H1 (cell line): Measurements from ENCODE around the gene COL26A1. TPM values are rescaled to one million over a fixed set of nuclear protein-coding genes. Genes with fewer than 3 reads are reported as not detected.

ENCODE experiments used
- CTCF ChIA-PET: fragments of 300-600 bp; sonication (Branson Sonifier 250); formaldehyde crosslinking; loops from one replicate; lab custom pipeline; 2021; ENCODE audit not compliant: partially characterized antibody; lab: Charles Lee
- POLR2A ChIA-PET: fragments of 300-600 bp; sonication (Branson Sonifier 250); formaldehyde crosslinking; loops from one replicate; lab custom pipeline; 2021; ENCODE audit warnings: inconsistent platforms; ENCODE audit not compliant: partially characterized antibody; lab: Charles Lee
- DNase-seq, 2 experiments: peaks; one replicate each; pipeline versions ENCODE4 v3.0.0 to v3.0.0-alpha.2; 2010 to 2022; ENCODE audit warnings: low spot score in 2 of 2, low read depth in 1 of 2, mixed read lengths in 1 of 2
- FAIRE-seq: peaks from 2 replicates; lab custom pipeline; 2011; peaks lifted over from hg19 to GRCh38; lab: Jason Lieb, UNC
- H2AFZ ChIP-seq: 2 replicates; pipeline ENCODE4 v1.8.1; 2012; ENCODE audit warnings: low read length, inconsistent platforms
- H2AK5ac ChIP-seq: 2 replicates; pipeline ENCODE4 v1.6.1; 2013; ENCODE audit warnings: low read depth, low read length
- H2BK120ac ChIP-seq: replicated peaks from 2 replicates; pipeline ENCODE3; 2013; ENCODE audit warnings: low read depth, low read length, inconsistent platforms
- H2BK12ac ChIP-seq: 2 replicates; pipeline ENCODE4 v1.6.1; 2013; ENCODE audit warnings: low read depth, low read length
- H2BK15ac ChIP-seq: 2 replicates; pipeline ENCODE4 v1.6.1; 2013; ENCODE audit warnings: low read length
- H2BK20ac ChIP-seq: 2 replicates; pipeline ENCODE4 v1.6.1; 2013; ENCODE audit warnings: low read length
- H2BK5ac ChIP-seq: 2 replicates; pipeline ENCODE4 v1.6.1; 2013; ENCODE audit warnings: low read depth, low read length
- H3K14ac ChIP-seq: 2 replicates; pipeline ENCODE4 v1.6.1; 2013; ENCODE audit warnings: inconsistent platforms; ENCODE audit not compliant: insufficient read length
- H3K18ac ChIP-seq: 2 replicates; pipeline ENCODE4 v1.6.1; 2013; ENCODE audit warnings: low read length; ENCODE audit errors: extremely low read depth
- H3K23ac ChIP-seq: 2 replicates; pipeline ENCODE4 v1.6.1; 2013; ENCODE audit warnings: inconsistent platforms; ENCODE audit not compliant: insufficient read length
- H3K23me2 ChIP-seq: 2 replicates; pipeline ENCODE4 v1.6.1; 2013; ENCODE audit warnings: low read depth, low read length
- H3K27ac ChIP-seq: 2 replicates; pipeline ENCODE4 v1.6.1; 2011; ENCODE audit warnings: low read depth, low read length, inconsistent platforms
- H3K27me3 ChIP-seq, 4 experiments: replicated peaks in 1 of 4; 1 replicate in 1 of 4; 2 replicates in 3 of 4; pipeline versions ENCODE4 v1.6.1 to v1.8.1; 2011 to 2013; ENCODE audit warnings: low read length in 3 of 4, mild to moderate bottlenecking in 3 of 4, inconsistent platforms in 2 of 4, mixed read lengths in 2 of 4, moderate library complexity in 1 of 4; ENCODE audit not compliant: control insufficient read depth in 3 of 4, insufficient read depth in 3 of 4; ENCODE audit errors: extremely low read depth in 1 of 4
- H3K36me3 ChIP-seq, 4 experiments: 2 replicates each; pipeline versions ENCODE4 v1.6.1 to v1.8.1; 2011 to 2013; ENCODE audit warnings: mild to moderate bottlenecking in 4 of 4, low read length in 3 of 4, moderate library complexity in 2 of 4, control low read depth in 1 of 4, inconsistent platforms in 1 of 4; ENCODE audit not compliant: insufficient read depth in 4 of 4, control insufficient read depth in 2 of 4
- H3K4ac ChIP-seq: replicated peaks from 2 replicates; pipeline ENCODE3; 2013; ENCODE audit warnings: low read length, low read depth, mixed read lengths, inconsistent platforms; ENCODE audit not compliant: insufficient read length
- H3K4me1 ChIP-seq, 4 experiments: replicated peaks in 1 of 4; 1 replicate in 1 of 4; 2 replicates in 3 of 4; pipeline versions ENCODE4 v1.6.1 to v1.8.1; 2011 to 2013; ENCODE audit warnings: low read length in 3 of 4, inconsistent platforms in 2 of 4, mixed read lengths in 1 of 4; ENCODE audit not compliant: insufficient read depth in 4 of 4, control insufficient read depth in 3 of 4
- H3K4me2 ChIP-seq, 2 experiments: 2 replicates each; pipeline versions ENCODE4 v1.6.1 to v1.8.1; 2011 to 2013; ENCODE audit warnings: low read depth in 2 of 2, low read length in 2 of 2, control low read depth in 1 of 2, inconsistent platforms in 1 of 2, mild to moderate bottlenecking in 1 of 2; ENCODE audit not compliant: insufficient read depth in 1 of 2
- H3K4me3 ChIP-seq, 4 experiments: fragments of 200-600, 300-600 bp in 1 of 4; sonication (generic), shearing (Covaris generic), sonication (Bioruptor Twin) in 1 of 4; 2 replicates each; pipeline versions ENCODE4 v1.5.1 to v1.8.1; 2011 to 2016; ENCODE audit warnings: low read length in 4 of 4, low read depth in 3 of 4, control low read depth in 2 of 4, inconsistent platforms in 2 of 4, mild to moderate bottlenecking in 2 of 4, mixed read lengths in 1 of 4, moderate library complexity in 1 of 4; ENCODE audit not compliant: insufficient read depth in 2 of 4; ENCODE audit errors: extremely low read depth in 1 of 4
- H3K56ac ChIP-seq: replicated peaks from 2 replicates; pipeline ENCODE3; 2013; ENCODE audit warnings: low read depth, mild to moderate bottlenecking, mixed read lengths, low read length, inconsistent platforms; ENCODE audit not compliant: insufficient read length
- H3K79me1 ChIP-seq: 2 replicates; pipeline ENCODE4 v1.6.1; 2013; ENCODE audit warnings: low read depth, low read length, control low read depth
- H3K79me2 ChIP-seq, 2 experiments: 2 replicates each; pipeline versions ENCODE4 v1.6.1 to v1.8.1; 2012 to 2013; ENCODE audit warnings: low read length in 2 of 2, mild to moderate bottlenecking in 2 of 2, inconsistent platforms in 1 of 2; ENCODE audit not compliant: insufficient read depth in 2 of 2, control insufficient read depth in 1 of 2
- H3K9ac ChIP-seq, 4 experiments: replicated peaks in 1 of 4; 1 replicate in 1 of 4; 2 replicates in 3 of 4; pipeline versions ENCODE4 v1.6.1 to v1.8.1; 2011 to 2013; ENCODE audit warnings: low read depth in 3 of 4, low read length in 3 of 4, control low read depth in 2 of 4, mild to moderate bottlenecking in 2 of 4, moderate library complexity in 2 of 4, inconsistent platforms in 1 of 4; ENCODE audit errors: extremely low read depth in 1 of 4
- H3K9me3 ChIP-seq, 2 experiments: 2 replicates each; pipeline versions ENCODE4 v1.6.1 to v1.8.1; 2012 to 2013; ENCODE audit warnings: mild to moderate bottlenecking in 2 of 2, moderate library complexity in 2 of 2, control low read depth in 1 of 2, inconsistent platforms in 1 of 2, low read depth in 1 of 2, low read length in 1 of 2, mixed read lengths in 1 of 2; ENCODE audit not compliant: insufficient read depth in 2 of 2
- H4K20me1 ChIP-seq, 2 experiments: replicated peaks in 1 of 2; 2 replicates each; pipeline versions ENCODE3 to v1.8.1; 2011 to 2013; ENCODE audit warnings: inconsistent platforms in 2 of 2, low read length in 2 of 2, mild to moderate bottlenecking in 1 of 2; ENCODE audit not compliant: insufficient read depth in 2 of 2, control insufficient read depth in 1 of 2
- H4K5ac ChIP-seq: 2 replicates; pipeline ENCODE4 v1.6.1; 2013; ENCODE audit warnings: low read length, low read depth, mixed read lengths, inconsistent platforms; ENCODE audit not compliant: insufficient read length
- H4K8ac ChIP-seq: 2 replicates; pipeline ENCODE4 v1.8.0; 2013; ENCODE audit warnings: mild to moderate bottlenecking, moderate library complexity, low read length, inconsistent platforms; ENCODE audit not compliant: insufficient read depth; ENCODE audit errors: extremely low read depth
- H4K91ac ChIP-seq: replicated peaks from 2 replicates; pipeline ENCODE3; 2013; ENCODE audit warnings: low read length, mixed read lengths, inconsistent platforms; ENCODE audit not compliant: insufficient read length
- EP300 ChIP-seq, 2 experiments: IDR thresholded peaks; 1 replicate in 1 of 2; 2 replicates in 1 of 2; pipeline ENCODE4 v1.6.1; 2011 to 2012; ENCODE audit warnings: low read depth in 2 of 2, low read length in 2 of 2, mild to moderate bottlenecking in 2 of 2, borderline replicate concordance in 1 of 2, inconsistent platforms in 1 of 2, moderate library complexity in 1 of 2
- FOSL1 ChIP-seq: IDR thresholded peaks from 2 replicates; pipeline ENCODE4 v1.6.1; 2011; ENCODE audit warnings: mild to moderate bottlenecking, low read depth, low read length, moderate library complexity; ENCODE audit not compliant: insufficient read depth
- GTF2F1 ChIP-seq: IDR thresholded peaks from 2 replicates; pipeline ENCODE4 v1.6.1; 2012; ENCODE audit warnings: low read depth, low read length, improper control_type of control experiment, borderline replicate concordance
- HDAC6 ChIP-seq: IDR thresholded peaks from one replicate; pipeline ENCODE4 v1.7.1; 2012; ENCODE audit warnings: low read depth, mild to moderate bottlenecking, inconsistent platforms, low read length, moderate library complexity
- KDM1A ChIP-seq: fragments of 200-600, 300-600 bp; sonication (generic); IDR thresholded peaks from 2 replicates; pipeline ENCODE4 v1.7.1; 2016; ENCODE audit warnings: mild to moderate bottlenecking, low read length, borderline replicate concordance
- PHF8 ChIP-seq: fragments of 200-600 bp; sonication (generic); conservative IDR thresholded peaks from 2 replicates; pipeline ENCODE4 v1.7.1; 2012; ENCODE audit warnings: low read depth, mild to moderate bottlenecking, inconsistent platforms, low read length, moderate library complexity
- RFX5 ChIP-seq: IDR thresholded peaks from 2 replicates; pipeline ENCODE4 v1.6.1; 2011; ENCODE audit warnings: low read depth, low read length, improper control_type of control experiment, borderline replicate concordance
- SP4 ChIP-seq: IDR thresholded peaks from 2 replicates; pipeline ENCODE4 v1.6.1; 2012; ENCODE audit warnings: low read length, inconsistent platforms
- SRF ChIP-seq: IDR thresholded peaks from 2 replicates; pipeline ENCODE4 v1.6.1; 2011; ENCODE audit warnings: mild to moderate bottlenecking, low read depth, low read length, moderate library complexity
- SUZ12 ChIP-seq: fragments of 200-600 bp; sonication (generic); IDR thresholded peaks from 2 replicates; pipeline ENCODE4 v1.6.1; 2012; ENCODE audit warnings: mild to moderate bottlenecking, inconsistent platforms, low read length, moderate library complexity, mixed read lengths
- TBP ChIP-seq: IDR thresholded peaks from 2 replicates; pipeline ENCODE4 v1.6.1; 2011; ENCODE audit warnings: low read depth, low read length, improper control_type of control experiment
- WGBS, 2 experiments: shearing (Covaris generic) in 1 of 2; methylation state at CpG; one replicate each; pipeline versions ENCODE4 v1.1.6 to v1.1.7; 2013 to 2015; ENCODE audit warnings: low lambda C conversion rate in 2 of 2, mixed read lengths in 2 of 2, inconsistent platforms in 1 of 2, low coverage in 1 of 2, missing lambda C conversion rate in 1 of 2; ENCODE audit not compliant: insufficient replicate concordance in 2 of 2, insufficient coverage in 1 of 2, insufficient read length in 1 of 2; ENCODE audit errors: extremely low coverage in 1 of 2, missing lambda C conversion rate in 1 of 2; 5-methylcytosine and 5-hydroxymethylcytosine counted together
- polyA plus RNA-seq, 7 experiments: library from polyadenylated mRNA; depleted of rRNA in 3 of 7; stranded (reverse) in 5 of 7; unstranded in 2 of 7; fragments of >200 nt in 5 of 7; fragments of 200-250 nt in 2 of 7; gene quantifications; 1 replicate in 5 of 7; 2 replicates in 1 of 7; 4 replicates in 1 of 7; pipeline versions ENCODE4 v1.2.1 to v1.2.3, GENCODE V29; 2011 to 2013; ENCODE audit warnings: missing spikeins in 2 of 7, mixed read lengths in 2 of 7
- total RNA-seq: library from RNA; stranded (reverse); fragmentation: NEBNext Ultra II Directional; extraction: Animal tissue kit (Norgen Biotek cat#: 25700); gene quantifications from 2 replicates; pipeline ENCODE4 v1.2.1, GENCODE V29; 2021

COL26A1 gene
- total and polyA plus RNA-seq, 2 of the 8 experiments (the other 6 are each of a cell fraction or from before 2014, with no cell fraction given), result 51.1 to 68.8 TPM

DNA sequence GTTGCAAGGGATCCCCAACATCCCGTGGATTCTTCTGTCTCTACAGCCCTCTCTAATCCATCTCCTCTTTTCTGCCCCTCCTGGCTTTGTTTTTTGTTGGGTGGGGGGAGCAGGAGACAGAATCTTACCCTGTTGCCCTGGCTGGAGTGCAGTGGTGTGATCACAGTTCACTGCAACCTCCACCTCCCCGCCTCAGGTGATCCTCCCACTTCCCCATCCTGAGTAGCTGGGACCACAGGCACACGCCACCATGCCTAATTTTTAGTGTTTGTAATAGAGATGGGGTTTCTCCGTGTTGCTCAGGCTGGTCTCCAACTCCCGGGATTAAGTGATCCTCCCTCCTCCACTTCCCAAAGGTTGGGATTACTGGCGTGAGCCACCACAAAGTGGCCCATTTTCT lies 144.7 kb downstream of the COL26A1 start:
- 72% methylated on average over 6 of the region's 6 CpGs; no CpG with 5 or more reads in 1 of the 2 experiments for WGBS, 2 experiments
- CTCF ChIA-PET, result interaction anchor here (1.0 to 6.5 kb wide), 22 partner anchors 8 to 230 kb away, joined by 3 to 70 read pairs (median 4); no protein-coding TSS in a partner anchor
- Histone ChIP-seq H3K18ac (no peak overlapping the region), H3K9ac (no peak overlapping the region)
- TF ChIP-seq EP300 (IDR thresholded peaks at IDR 0.05; ENCODE audit: borderline replicate concordance in 1 of 2, low read depth in 2 of 2, low read length in 2 of 2) (no peak), SP4 (no peak), PHF8 (no peak), SRF (no peak), FOSL1 (no peak), RFX5 (no peak), GTF2F1 (no peak), TBP (no peak), SUZ12 (no peak), KDM1A (no peak), HDAC6 (no peak)
- TF ChIP-seq, all 59 proteins: peak for 0
- no peak overlapping the region for H3K56ac ChIP-seq
- H3K4me1 ChIP-seq, result peaks cover 2 to 17% (median 7%) of the 10 kb centered on the region in 4 experiments
- H2BK20ac ChIP-seq, result no peak overlapping the region
- H2BK120ac ChIP-seq, result no peak overlapping the region
- no peak overlapping the region for H3K14ac ChIP-seq
- no peak for FAIRE-seq
- no peak overlapping the region for H2BK15ac ChIP-seq
- no peak overlapping the region for H2AK5ac ChIP-seq
- H3K79me2 ChIP-seq, result no peaks in the 10 kb centered on the region
- H3K4me3 ChIP-seq, result no peak overlapping the region
- H4K8ac ChIP-seq, result no peak overlapping the region
- peak overlapping the region in 1 of 2 experiments; percentile 12; a peak in 2 of 4 replicates for H3K4me2 ChIP-seq
- no peak overlapping the region for H2AFZ ChIP-seq
- no peak for DNase-seq
- H2BK12ac ChIP-seq, result 0 out of 2 replicates have a peak overlapping the region, but pooled peaks have one; percentile 32
- POLR2A ChIA-PET, result interaction anchor here (0.8 to 1.9 kb wide), 3 partner anchors 10 to 202 kb away, joined by 3 to 4 read pairs (median 3); no protein-coding TSS in a partner anchor
- peaks cover 0 to 5% of the 10 kb centered on the region in 2 experiments for H4K20me1 ChIP-seq
- H4K91ac ChIP-seq, result no peak overlapping the region
- no peaks in the 10 kb centered on the region for H3K9me3 ChIP-seq
- no peak overlapping the region for H4K5ac ChIP-seq
- no peak overlapping the region for H3K27ac ChIP-seq
- H3K4ac ChIP-seq, result no peak overlapping the region
- H3K23me2 ChIP-seq, result peaks cover 2% of the 10 kb centered on the region; the same call in 1 of the 2 replicates
- H3K36me3 ChIP-seq, result no peaks in the 10 kb centered on the region
- H2BK5ac ChIP-seq, result peak overlapping the region; percentile 63; the same call in 1 of the 2 replicates
- no peak overlapping the region for H3K23ac ChIP-seq
- no peaks in the 10 kb centered on the region for H3K79me1 ChIP-seq
- H3K27me3 ChIP-seq, result no peaks in the 10 kb centered on the region
